Pancreas (tissue), 10 donors: ENCODE measurements around the gene TM9SF4. TPM values are rescaled to one million over a fixed set of nuclear protein-coding genes. Genes with fewer than 3 reads are reported as not detected.

Source experiments
- ATAC-seq, 4 donors: fragments of 200-7000 bp; cut with Tn5 transposase; one replicate each; pipeline versions ENCODE4 v1.8.0 to v1.9.1; 2020; ENCODE audit warnings: mild to moderate bottlenecking in 4 of 4, moderate library complexity in 4 of 4
- DNase-seq, 6 donors: peaks; one replicate each; pipeline ENCODE4 v3.0.0-alpha.2; 2020
- FAIRE-seq: peaks from 2 replicates; lab custom pipeline; 2012; peaks lifted over from hg19 to GRCh38; lab: Jason Lieb, UNC
- H3K27ac ChIP-seq, 4 donors: fragments of 200-600 bp; sonication (generic); 1 replicate in 3 of 4; 2 replicates in 1 of 4; pipeline versions ENCODE4 v1.5.0 to v1.8.0; 2020
- H3K27me3 ChIP-seq, 4 donors: fragments of 200-600 bp; one replicate each; pipeline ENCODE4 v1.8.0; 2021
- H3K36me3 ChIP-seq, 3 donors: fragments of 200-600 bp; sonication (generic) in 1 of 3; one replicate each; pipeline versions ENCODE4 v1.5.0 to v1.8.0; 2020 to 2021
- H3K4me1 ChIP-seq, 3 donors: fragments of 200-600 bp; one replicate each; pipeline ENCODE4 v1.8.0; 2021
- H3K4me3 ChIP-seq, 4 donors: fragments of 200-600 bp; sonication (generic) in 2 of 4; one replicate each; pipeline versions ENCODE4 v1.5.0 to v1.8.0; 2020 to 2021
- H3K9me3 ChIP-seq, 4 donors: fragments of 200-600 bp; one replicate each; pipeline ENCODE4 v1.8.0; 2021
- WGBS, 2 donors: extraction: QIAGEN DNeasy Blood & Tissue Kit; methylation state at CpG; one replicate each; pipeline ENCODE4 v1.1.7; 2013; 5-methylcytosine and 5-hydroxymethylcytosine counted together
- intact Hi-C, 3 donors: fragments of 100-400 bp; cut with DNase I; formaldehyde crosslinking; loops; one replicate each; pipeline versions ENCODE4 v1.11.1 to v1.14.2; 2022
- polyA plus RNA-seq, 2 donors: library from polyadenylated mRNA; stranded (reverse); fragments of 200-250 nt; gene quantifications; one replicate each; pipeline ENCODE4 v1.2.3, GENCODE V29; 2013
- total RNA-seq, 6 donors: library from RNA; stranded (reverse); fragmentation: NEBNext Ultra II Directional in 4 of 6; extraction: Animal tissue kit (Norgen Biotek cat#: 25700) in 4 of 6; gene quantifications; one replicate each; pipeline versions ENCODE4 v1.2.1 to v1.2.4, GENCODE V29; 2021 to 2023
- TF ChIP-seq, protein P1 (sequence below), 4 donors: fragments of 200-600 bp; sonication (generic) in 3 of 4; IDR thresholded peaks; one replicate each; pipeline versions ENCODE4 v1.5.0 to v1.8.0; 2021; ENCODE audit warnings: antibody characterized with exemption in 4 of 4
- donor health status: healthy with polysubstance abuse.
- donor health status: DM: no; HTN: no; CAD: no; lungs with moderate emphysema.
- donor health status: DM: no; HTN: no; CAD: no.
- donor health status: control.
- donor health status: control.
- donor health status: Bipolar disorder and iron deficiency.
- donor health status: DM: yes; HTN: yes; CAD: no.
- donor health status: DM: no; HTN: no; CAD: no.
- donor health status: DM: no; HTN: no; CAD: no.
- donor health status: DM: yes; HTN: yes; CAD: no.

The TM9SF4 gene
- total and polyA plus RNA-seq, 8 donors: 12.7 to 30.2 (median 20.9) TPM

DNA sequence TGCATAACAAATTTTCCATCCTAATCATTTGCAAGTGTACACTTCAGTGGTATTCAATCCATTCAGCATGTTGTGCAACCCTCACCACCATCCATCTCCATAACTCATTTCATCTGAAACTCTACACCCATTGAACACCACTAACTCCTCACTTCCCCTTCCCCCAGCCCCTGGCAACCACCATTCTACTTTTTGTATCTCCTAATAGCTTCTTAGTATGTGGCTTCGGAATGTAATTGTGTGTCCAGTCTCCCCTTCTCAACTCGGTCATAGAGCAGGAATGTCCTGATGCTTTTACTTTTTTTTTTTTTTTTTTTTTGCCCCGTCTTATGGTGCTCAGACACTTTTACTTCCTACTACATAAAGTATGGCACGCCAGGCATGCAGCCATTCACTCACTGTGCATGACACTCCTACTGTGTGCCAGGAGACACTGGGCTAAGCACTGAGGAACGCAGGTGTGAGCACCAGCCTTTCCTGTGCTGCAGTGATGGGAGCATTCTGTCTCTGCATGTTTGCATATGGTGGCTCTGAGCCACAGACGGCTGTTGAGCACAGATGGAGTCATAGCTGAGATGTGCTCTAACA is 42.2 kb upstream of the TM9SF4 start:
- WGBS, 2 donors: 55 to 65% methylated on average over 6 of the region's 6 CpGs
- DNase-seq (no peak), FAIRE-seq (no peak), ATAC-seq (no peak)
- no peaks in the 10 kb centered on the region for H3K9me3 ChIP-seq
- no peaks in the 10 kb centered on the region for H3K4me1 ChIP-seq
- intact Hi-C loops: no loop called here
- H3K27ac ChIP-seq: no peak overlapping the region
- no peak overlapping the region for H3K4me3 ChIP-seq
- H3K36me3 ChIP-seq: no peaks in the 10 kb centered on the region
- TF ChIP-seq, protein P1, sequence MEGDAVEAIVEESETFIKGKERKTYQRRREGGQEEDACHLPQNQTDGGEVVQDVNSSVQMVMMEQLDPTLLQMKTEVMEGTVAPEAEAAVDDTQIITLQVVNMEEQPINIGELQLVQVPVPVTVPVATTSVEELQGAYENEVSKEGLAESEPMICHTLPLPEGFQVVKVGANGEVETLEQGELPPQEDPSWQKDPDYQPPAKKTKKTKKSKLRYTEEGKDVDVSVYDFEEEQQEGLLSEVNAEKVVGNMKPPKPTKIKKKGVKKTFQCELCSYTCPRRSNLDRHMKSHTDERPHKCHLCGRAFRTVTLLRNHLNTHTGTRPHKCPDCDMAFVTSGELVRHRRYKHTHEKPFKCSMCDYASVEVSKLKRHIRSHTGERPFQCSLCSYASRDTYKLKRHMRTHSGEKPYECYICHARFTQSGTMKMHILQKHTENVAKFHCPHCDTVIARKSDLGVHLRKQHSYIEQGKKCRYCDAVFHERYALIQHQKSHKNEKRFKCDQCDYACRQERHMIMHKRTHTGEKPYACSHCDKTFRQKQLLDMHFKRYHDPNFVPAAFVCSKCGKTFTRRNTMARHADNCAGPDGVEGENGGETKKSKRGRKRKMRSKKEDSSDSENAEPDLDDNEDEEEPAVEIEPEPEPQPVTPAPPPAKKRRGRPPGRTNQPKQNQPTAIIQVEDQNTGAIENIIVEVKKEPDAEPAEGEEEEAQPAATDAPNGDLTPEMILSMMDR (IDR thresholded peaks at IDR 0.05): no peak
- H3K27me3 ChIP-seq: no peaks in the 10 kb centered on the region

DNA sequence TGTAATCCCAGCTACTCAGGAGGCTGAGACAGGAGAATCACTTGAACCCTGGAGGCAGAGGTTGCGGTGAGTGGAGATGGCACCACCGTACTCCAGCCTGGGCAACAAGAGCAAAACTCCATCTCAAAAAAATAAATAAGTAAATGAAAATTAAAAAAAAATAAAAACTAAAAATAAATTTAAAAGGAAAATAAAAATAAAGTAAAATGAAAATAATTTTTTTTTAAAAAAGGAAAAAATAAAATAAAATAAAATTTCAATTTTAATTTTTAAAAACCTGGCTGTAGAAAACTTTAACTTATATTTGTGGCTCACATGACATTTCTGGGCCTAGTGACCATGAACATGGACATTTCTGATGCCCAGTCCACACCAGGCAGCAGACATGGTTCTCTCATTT is 41.3 kb upstream of the TM9SF4 start:
- H3K9me3 ChIP-seq: no peaks in the 10 kb centered on the region
- TF ChIP-seq, protein P1 (IDR thresholded peaks at IDR 0.05): no peak
- FAIRE-seq (no peak), DNase-seq (no peak), ATAC-seq (no peak)
- WGBS, 2 donors: 98 to 99% methylated on average over 2 of the region's 2 CpGs
- no peaks in the 10 kb centered on the region for H3K36me3 ChIP-seq
- no peaks in the 10 kb centered on the region for H3K27me3 ChIP-seq
- no peaks in the 10 kb centered on the region for H3K4me1 ChIP-seq
- no peak overlapping the region for H3K27ac ChIP-seq
- H3K4me3 ChIP-seq: no peak overlapping the region
- intact Hi-C loops: no loop called here

DNA sequence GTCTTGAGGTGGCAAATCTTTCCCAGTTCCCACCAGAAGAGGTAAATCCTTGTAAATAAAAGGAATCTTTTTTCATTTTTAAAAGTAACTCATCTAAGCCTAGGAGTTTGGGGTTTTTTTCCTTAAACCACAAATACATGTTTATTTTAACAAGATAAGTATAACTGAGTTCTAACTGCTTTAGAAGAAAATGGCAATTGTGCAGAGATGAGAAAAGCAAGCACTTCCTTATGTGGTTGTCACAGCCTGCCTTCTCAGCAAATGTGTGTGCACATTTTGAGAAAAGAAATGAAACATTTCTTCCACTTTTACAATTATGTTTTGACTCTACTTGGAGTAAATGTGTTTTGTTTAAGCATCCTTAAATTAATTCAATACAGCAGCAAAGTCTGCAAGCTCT is 39.8 kb upstream of the TM9SF4 start:
- TF ChIP-seq, protein P1 (IDR thresholded peaks at IDR 0.05): no peak
- Histone ChIP-seq H3K27me3 (no peaks in the 10 kb centered on the region), H3K36me3 (no peaks in the 10 kb centered on the region), H3K4me3 (no peak overlapping the region), H3K27ac (no peak overlapping the region), H3K9me3 (no peaks in the 10 kb centered on the region), H3K4me1 (no peaks in the 10 kb centered on the region)
- DNase-seq (no peak), ATAC-seq (peak in 1 of 4 donors; percentile 22), FAIRE-seq (no peak)
- intact Hi-C loops: no loop called here

DNA sequence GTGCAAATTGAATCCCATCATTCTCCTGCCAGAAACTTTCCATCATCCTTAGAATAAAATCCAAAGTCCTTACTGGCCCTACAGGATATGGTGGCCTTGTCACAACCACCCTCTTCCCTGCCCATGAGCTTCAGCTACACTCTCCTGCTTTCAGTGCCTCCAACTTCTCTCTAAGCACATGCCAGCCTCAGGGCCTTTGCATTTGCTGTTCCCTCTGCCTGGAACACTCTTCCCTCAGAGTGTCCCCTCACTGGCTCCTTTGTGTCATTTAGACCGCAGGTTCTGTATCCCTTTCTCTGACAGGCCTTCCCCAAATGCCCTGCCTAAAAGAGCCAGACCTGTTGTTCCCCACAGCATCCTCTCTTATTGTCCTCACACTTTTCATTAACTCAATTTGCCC is 39.2 kb upstream of the TM9SF4 start:
- WGBS, 2 donors: 78 to 88% methylated on average over 1 of the region's 1 CpG
- no peak for FAIRE-seq

DNA sequence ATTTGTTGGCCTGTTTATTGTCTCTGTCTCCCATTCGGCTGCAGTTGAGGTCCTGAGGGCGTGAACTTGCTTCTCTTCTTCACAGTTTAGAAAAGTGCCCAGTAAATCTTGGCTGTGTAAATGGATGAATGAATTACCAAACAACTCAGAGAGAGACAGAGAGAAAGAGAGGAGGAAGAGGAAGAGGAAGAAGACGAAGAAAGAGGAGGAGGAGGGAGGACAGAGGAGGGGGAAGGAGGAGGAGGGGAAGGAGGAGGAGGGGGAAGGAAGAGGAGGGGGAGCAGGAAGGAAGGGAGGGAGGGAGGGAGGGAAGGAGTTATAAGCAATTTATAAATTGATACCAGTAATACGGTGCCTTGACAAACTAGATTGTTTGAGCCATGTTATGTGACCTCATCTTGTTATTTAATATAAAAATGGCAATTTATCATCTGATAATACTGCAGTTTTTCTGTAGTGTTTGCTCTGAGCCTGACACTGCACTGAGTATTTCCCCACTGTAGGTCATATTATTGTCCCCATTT is 38.8 kb upstream of the TM9SF4 start:
- TF ChIP-seq, protein P1 (IDR thresholded peaks at IDR 0.05): no peak
- Histone ChIP-seq H3K9me3 (no peaks in the 10 kb centered on the region), H3K27ac (no peak overlapping the region), H3K4me1 (no peaks in the 10 kb centered on the region), H3K4me3 (no peak overlapping the region), H3K27me3 (no peaks in the 10 kb centered on the region), H3K36me3 (no peaks in the 10 kb centered on the region)
- intact Hi-C loops: no loop called here
- 30 to 45% methylated on average over 4 of the region's 4 CpGs for WGBS, 2 donors
- ATAC-seq (no peak), FAIRE-seq (no peak), DNase-seq (no peak)

More for the DNA sequence above, 39.2 kb upstream of the TM9SF4 start:
- Histone ChIP-seq H3K27ac (no peak overlapping the region), H3K27me3 (no peaks in the 10 kb centered on the region), H3K9me3 (no peaks in the 10 kb centered on the region), H3K4me3 (no peak overlapping the region), H3K4me1 (no peaks in the 10 kb centered on the region), H3K36me3 (no peaks in the 10 kb centered on the region)
- ATAC-seq (no peak), DNase-seq (no peak)
- TF ChIP-seq, protein P1 (IDR thresholded peaks at IDR 0.05): no peak
- intact Hi-C loops: no loop called here
